ENCODE measurements around the gene SLC9A7. TPM values are rescaled to one million over a fixed set of nuclear protein-coding genes. Genes with fewer than 3 reads are reported as not detected.

SLC9A7 gene
- total RNA-seq, 1 donor from 2014 or later = 1.9 TPM

DNA sequence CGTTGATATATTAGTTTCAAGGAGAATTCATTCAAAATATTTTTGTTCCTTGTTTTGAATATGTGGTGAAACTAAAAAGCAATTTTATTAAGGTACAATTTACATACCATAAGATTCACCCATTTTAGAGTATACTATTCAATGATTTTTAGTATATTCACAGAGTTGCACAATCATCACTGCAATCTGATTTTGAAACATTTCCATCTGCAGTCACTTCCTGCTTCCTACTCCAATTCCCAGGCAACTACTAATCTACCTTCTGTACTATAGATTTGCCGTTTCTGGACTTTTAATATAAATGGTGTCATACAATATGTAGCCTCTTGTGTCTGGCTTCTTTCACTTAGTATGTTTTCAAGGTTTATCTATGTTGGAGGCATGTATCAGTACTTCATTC is 71.3 kb downstream of the SLC9A7 start:
- no peak overlapping the region for H3K27ac ChIP-seq (replicated peaks)
- H3K27me3 ChIP-seq (ENCODE audit: low read depth) = no peaks in the 10 kb centered on the region
- no peak overlapping the region for H3K4me3 ChIP-seq
- intact Hi-C loops (cut with micrococcal nuclease) = no loop called here
- no peak for TF ChIP-seq CTCF (IDR thresholded peaks at IDR 0.05; ENCODE audit: borderline replicate concordance)
- no peaks in the 10 kb centered on the region for H3K4me1 ChIP-seq
- no peaks in the 10 kb centered on the region for H3K36me3 ChIP-seq
- H3K9me3 ChIP-seq (replicated peaks) = no peaks in the 10 kb centered on the region
- no peak for DNase-seq

DNA sequence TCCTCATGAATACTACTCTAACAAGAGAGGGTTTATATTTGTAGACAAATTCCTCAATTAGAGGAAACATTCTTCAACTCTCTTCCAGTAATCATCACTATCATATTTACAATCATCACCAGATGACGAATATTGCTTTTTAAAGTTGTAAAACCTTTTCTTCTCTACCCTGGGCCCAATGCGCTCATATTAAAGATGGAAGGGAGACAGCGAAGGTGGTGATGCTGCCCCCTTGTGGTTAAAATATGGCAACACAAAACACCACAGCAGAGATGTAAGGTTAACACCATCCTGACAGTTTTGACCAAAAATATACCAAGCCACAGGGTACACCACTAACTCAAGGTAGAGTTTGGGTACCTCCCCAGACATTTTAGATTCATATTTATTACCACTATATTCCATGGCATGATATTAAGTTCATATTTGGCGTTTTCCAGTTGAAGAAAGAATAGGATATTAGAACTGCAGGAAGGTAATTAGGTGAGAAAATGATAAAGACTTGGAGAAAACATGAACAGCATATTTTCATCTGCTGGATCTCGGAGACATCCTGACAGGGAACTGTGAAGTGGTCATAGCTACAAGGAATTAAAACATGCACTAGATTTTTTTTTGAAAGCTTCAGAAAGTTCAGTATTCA is 72.8 kb downstream of the SLC9A7 start:
- DNase-seq = no peak

DNA sequence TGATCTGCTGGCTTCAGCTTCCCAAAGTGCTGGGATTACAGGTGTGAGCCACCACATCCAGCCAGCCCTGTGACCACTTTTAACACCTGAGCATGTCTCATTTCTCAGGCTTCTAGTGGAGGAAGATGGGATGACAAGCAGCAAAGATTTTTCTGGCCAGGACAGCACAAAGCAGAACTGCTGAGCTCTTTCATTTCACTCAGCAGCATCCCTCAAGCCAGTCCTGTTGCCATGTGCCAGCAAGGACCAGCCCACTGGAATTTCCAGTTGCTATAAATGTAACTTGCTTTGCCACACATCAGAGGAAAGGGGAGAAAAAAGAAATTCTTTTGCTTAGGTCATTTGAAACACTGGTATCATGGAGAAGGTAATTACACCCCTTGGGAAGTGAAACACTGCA is 75.9 kb downstream of the SLC9A7 start:
- no peak for TF ChIP-seq CTCF (IDR thresholded peaks at IDR 0.05; ENCODE audit: borderline replicate concordance)
- intact Hi-C loops (cut with micrococcal nuclease) = no loop called here
- DNase-seq = no peak

More for the DNA sequence above, 72.8 kb downstream of the SLC9A7 start:
- no peak overlapping the region for H3K27ac ChIP-seq (replicated peaks)
- intact Hi-C loops (cut with micrococcal nuclease) = no loop called here
- TF ChIP-seq CTCF (IDR thresholded peaks at IDR 0.05; ENCODE audit: borderline replicate concordance) = peak; percentile 73
- no peaks in the 10 kb centered on the region for H3K36me3 ChIP-seq
- no peak overlapping the region for H3K4me3 ChIP-seq
- H3K4me1 ChIP-seq = no peaks in the 10 kb centered on the region
- H3K27me3 ChIP-seq (ENCODE audit: low read depth) = no peaks in the 10 kb centered on the region
- no peaks in the 10 kb centered on the region for H3K9me3 ChIP-seq (replicated peaks)

DNA sequence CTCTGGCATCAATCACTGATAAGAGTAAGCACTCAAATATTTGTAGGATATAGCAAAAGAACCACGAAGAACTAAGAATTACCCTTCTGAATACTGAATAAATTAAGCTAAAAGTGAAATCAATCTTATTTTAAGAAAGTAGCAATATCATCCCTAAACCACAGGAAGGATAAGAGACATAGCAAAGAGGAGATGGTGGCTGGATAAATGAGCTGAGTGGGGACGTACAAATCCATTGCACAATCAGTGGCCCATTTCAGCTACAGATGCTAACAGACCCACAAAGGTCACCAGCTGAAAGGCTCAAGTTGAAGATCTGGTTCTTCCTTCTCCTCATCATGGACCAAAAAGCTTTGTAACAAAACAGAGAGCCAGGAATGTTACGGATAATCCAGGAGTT is 77.1 kb downstream of the SLC9A7 start:
- H3K4me3 ChIP-seq = no peak overlapping the region
- TF ChIP-seq CTCF (IDR thresholded peaks at IDR 0.05; ENCODE audit: borderline replicate concordance) = no peak
- no peaks in the 10 kb centered on the region for H3K9me3 ChIP-seq (replicated peaks)
- no peak for DNase-seq
- intact Hi-C loops (cut with micrococcal nuclease) = no loop called here
- H3K27me3 ChIP-seq (ENCODE audit: low read depth) = no peaks in the 10 kb centered on the region
- no peak overlapping the region for H3K27ac ChIP-seq (replicated peaks)
- no peaks in the 10 kb centered on the region for H3K4me1 ChIP-seq
- H3K36me3 ChIP-seq = no peaks in the 10 kb centered on the region

More for the DNA sequence above, 75.9 kb downstream of the SLC9A7 start:
- Histone ChIP-seq H3K27me3 (ENCODE audit: low read depth) (no peaks in the 10 kb centered on the region), H3K9me3 (replicated peaks) (no peaks in the 10 kb centered on the region), H3K27ac (replicated peaks) (no peak overlapping the region), H3K4me1 (no peaks in the 10 kb centered on the region), H3K4me3 (no peak overlapping the region), H3K36me3 (no peaks in the 10 kb centered on the region)

GRCh38 chrX:46678232-46678631 is 80.7 kb downstream of the SLC9A7 start:
- no peak overlapping the region for H3K4me3 ChIP-seq
- H3K36me3 ChIP-seq = no peaks in the 10 kb centered on the region
- H3K4me1 ChIP-seq = no peaks in the 10 kb centered on the region
- no peak overlapping the region for H3K27ac ChIP-seq (replicated peaks)
- intact Hi-C loops (cut with micrococcal nuclease) = no loop called here
- no peaks in the 10 kb centered on the region for H3K9me3 ChIP-seq (replicated peaks)
- DNase-seq = no peak
- H3K27me3 ChIP-seq (ENCODE audit: low read depth) = no peaks in the 10 kb centered on the region
- no peak for TF ChIP-seq CTCF (IDR thresholded peaks at IDR 0.05; ENCODE audit: borderline replicate concordance)
